GM12878 (cell line): ENCODE results near the gene DTNBP1.

Source experiments
- ATF3 ChIP-seq: IDR thresholded peaks from 2 replicates; pipeline ENCODE4 v1.6.1; 2011; ENCODE audit warnings: low read depth, mild to moderate bottlenecking, low read length, moderate library complexity, borderline replicate concordance; ENCODE audit errors: extremely low read depth
- SREBF2 ChIP-seq: IDR thresholded peaks from 2 replicates; pipeline ENCODE4 v1.6.1; 2012; ENCODE audit warnings: mild to moderate bottlenecking, low read length

DNA sequence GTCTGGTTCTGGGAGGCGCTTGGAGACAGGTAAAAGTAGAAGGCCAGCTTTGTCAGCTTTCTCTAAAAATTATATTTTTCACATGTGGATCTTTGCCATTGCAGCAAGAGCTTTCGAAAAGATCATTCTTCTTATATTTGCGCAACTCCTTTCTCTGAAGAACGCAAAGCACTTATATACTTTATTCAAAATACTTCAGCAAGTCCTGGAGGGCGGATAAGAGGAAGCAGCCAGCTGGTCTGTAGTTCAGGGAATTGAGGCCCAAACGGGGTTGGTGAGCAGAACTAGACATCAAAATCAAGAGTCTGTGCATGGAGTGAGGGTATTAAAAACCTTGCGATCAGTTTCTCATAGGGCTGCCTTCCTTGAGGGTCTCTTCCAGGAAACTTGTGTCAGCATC, 182.3 kb downstream of the DTNBP1 start:
- TF ChIP-seq ATF3 (no peak), SREBF2 (no peak)
